Right lung (tissue), 5 donors: ENCODE results near the gene ZBTB7C. TPM values are rescaled to one million over a fixed set of nuclear protein-coding genes. Genes with fewer than 3 reads are reported as not detected.

Experiments
- DNase-seq, 2 donors: peaks; one replicate each; pipeline ENCODE4 v3.0.0-alpha.2; 2013
- polyA plus RNA-seq, 5 donors: library from polyadenylated mRNA; unstranded; fragments of 120-200 nt; gene quantifications; one replicate each; pipeline versions ENCODE4 v1.2.1 to v1.2.3, GENCODE V29; 2013; ENCODE audit warnings: inconsistent platforms in 1 of 5, low replicate concordance in 1 of 5; ENCODE audit not compliant: insufficient read length in 5 of 5, insufficient read depth in 1 of 5

The ZBTB7C gene
- polyA plus RNA-seq, 5 donors, result 1.7 to 3.5 (median 2.2) TPM

DNA sequence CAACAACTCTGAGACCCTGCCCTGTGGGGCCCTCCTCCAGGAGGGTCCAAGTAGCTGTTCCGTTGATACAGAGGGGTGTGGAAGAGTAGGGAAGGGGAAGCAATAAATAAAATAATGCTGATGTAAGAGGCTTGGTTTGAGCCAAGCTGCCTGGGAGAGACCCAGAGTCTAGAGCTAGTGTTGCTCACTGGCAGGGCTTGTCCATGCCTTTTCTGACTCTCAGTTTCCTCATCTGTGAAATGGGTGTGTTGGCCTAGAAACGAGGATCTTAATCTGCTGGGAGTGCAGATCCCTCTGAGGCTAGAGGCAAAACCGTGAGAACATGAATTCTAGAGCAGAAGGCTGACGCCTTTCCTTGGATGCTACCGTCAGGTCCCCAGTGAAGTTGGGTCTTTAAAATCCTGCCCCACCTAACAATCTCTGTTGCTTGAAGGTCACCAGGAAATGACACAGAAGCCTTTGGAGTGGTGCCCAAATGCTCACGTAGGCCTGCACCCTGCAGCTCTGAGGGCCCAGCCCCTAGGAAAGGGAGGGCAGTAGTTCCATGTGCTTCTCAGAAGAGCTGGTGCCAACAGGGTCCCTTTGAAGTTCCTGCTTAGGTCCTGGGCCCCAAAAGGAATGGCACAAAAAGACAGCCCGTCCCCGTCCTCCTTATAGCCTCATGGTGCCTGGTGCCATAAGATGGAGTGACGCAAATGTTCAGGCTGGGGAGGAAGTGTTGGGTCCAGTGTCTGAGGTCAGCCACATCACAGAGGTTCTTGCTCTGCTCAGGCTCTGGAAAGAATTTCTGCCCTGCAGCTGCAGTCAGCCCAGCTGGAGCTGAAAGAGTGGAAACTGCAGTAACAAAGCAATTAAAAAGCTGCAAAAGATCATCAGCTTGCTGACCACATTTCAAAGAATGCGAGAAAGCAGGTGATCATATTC lies 405.5 kb downstream of the ZBTB7C start:
- DNase-seq, result no peak

DNA sequence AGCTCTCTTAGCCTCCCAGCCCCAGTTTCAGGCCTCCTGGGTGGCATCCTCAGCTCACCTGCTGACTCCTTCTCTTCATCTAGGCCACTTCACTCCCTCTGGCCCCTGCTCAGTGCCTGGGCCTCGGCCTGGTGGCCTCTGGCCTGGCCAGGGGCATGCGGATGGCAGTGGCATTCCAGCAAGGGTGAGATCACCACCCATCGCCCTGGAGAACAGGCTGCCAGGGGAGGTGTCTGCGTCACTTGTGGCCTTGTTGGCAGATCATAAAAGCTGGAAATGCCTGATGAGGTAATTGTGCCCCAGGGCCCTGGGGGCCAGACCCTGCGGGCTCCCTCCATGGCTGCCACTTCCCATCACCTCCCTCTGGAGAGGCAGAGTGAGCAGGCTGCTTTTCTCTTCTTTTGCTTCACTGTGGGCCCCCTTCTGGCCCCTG lies 406.2 kb downstream of the ZBTB7C start:
- no peak for DNase-seq

DNA sequence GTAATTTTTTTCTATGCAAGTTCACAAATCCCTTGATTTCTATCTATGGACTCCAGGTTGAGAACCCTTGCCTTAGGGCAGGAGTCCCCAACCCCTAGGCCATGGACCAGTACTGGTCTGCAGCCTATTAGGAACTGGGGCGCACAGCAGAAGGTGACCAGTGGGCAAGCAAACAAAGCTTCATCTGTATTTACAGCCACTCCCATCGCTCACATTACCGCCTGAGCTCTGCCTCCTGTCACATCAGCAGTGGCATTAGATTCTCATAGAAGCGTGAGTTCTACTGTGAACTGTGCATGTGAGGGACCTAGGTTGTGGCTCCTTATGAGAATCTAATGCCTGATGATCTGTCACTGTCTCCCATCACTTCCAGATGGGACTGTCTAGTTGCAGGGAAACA lies 408.5 kb downstream of the ZBTB7C start:
- DNase-seq, result no peak

DNA sequence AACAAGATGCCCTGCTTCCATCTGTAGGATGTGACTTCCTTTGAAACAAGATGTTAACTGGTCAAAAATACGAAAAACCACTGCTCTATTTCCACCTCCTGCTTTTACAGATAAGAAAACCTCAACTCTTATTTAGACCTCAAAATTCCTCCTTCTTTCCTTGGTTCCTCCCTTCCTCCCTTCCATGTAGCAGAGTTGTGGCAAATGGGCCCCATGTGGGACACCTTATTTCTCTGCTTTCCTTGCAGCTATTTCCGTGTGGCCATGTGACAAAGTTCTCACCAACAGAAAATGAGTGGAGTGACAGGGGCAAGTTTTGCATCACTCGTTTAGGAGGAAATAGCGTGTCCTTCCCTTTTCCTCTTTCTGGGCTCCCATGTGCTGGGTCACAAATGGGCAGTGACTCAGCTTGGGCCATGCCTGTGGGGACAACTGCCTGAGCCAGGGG lies 409.4 kb downstream of the ZBTB7C start:
- DNase-seq, result no peak

DNA sequence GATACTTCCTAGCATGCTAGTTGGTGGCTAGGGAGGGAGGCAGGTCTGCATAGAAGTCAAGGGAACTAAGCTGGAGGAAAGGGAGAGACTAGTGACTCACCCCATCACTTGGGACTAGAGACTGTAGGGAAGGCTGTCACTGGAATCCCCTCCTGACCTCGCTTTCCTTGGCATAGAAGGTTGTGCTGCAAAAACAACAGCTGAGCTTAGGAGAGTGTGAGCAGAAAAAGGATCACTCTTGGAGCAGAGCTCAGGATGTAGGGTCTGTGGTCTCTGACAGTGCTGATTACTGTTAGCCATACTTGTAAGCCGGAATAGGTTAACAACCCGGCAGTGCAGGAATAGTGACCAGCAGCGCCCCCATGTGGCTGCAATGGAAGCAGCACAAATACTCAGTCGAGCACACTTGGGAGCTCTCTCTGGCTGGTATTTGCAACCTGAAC lies 411.8 kb downstream of the ZBTB7C start:
- DNase-seq, result no peak

DNA sequence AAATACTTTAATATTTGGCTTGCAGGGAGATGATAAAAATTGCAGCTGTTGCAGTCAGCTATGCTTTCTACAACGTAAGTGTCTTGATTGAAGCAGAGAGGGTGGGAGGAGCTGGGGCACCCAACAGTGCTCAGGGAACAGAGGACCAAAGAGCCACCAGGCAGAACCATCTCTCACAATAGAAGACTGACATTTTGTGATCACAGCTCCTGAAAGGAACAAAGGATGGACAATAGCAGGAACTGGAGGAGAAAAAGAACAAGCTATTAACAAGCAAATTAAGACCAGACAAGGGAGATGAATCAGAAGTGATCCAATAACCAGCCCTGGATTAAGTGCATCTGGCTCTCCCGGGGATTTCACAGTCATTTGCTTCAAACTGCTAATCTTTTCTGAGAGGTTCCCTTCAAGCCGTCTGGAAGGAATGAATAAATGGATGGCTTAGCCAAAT lies 413.1 kb downstream of the ZBTB7C start:
- no peak for DNase-seq

DNA sequence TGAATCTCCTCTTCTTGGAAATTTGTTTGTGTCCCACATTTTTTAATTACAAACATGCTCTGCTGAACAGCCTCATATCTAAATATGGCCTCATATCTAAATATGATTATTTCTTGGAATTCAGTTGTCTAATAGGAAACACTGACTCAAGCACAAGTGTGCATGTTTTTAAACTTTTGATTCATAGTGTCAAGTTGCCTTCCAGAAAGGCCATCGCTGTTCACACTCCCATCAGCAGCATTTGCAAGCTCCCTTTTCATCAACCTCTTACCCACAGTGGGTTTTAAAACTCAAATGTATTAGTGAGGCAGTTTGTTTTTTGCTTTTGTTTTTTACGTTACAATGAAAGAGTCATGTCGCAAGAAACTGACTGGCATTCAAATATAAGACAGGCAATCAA lies 413.5 kb downstream of the ZBTB7C start:
- no peak for DNase-seq

DNA sequence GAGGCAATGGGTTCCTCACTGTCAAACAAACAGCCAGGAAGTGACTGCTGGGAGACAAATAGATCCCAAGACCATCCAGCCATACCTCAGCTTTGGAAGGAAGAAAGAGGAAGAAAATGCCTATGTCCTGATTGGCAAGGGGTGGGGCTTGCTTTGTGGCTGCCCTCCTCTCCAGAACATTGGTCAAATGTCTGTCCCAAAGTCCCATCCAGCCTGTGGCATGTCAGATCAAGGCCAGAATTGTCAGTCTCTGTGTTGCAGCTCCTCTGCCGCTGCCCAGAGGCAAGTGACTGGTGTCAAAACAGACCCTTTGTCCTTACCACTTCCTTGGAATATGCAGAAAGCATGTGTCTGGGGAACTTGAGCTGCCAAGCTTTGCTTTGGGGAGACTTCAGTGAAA lies 415.8 kb downstream of the ZBTB7C start:
- DNase-seq, result no peak

DNA sequence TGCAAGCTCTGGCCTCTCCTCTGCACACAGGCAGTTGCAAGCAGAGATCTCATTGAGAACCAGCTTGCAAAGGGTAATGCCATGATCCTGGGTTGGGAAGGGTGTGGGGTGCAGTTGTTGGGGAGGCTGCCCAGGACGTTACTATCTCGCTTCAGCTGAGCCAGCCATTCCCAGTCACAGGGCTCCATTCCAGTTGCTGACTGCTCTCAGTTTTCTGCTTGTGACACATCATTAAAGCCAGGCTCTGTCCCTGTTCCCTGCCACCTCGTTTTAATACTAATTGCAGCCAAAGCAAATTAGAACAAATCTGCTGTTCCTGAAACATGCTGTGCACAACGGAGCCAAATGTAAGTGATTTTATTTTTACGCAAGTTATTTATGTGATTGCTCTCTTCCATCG lies 416.2 kb downstream of the ZBTB7C start:
- DNase-seq, result no peak

DNA sequence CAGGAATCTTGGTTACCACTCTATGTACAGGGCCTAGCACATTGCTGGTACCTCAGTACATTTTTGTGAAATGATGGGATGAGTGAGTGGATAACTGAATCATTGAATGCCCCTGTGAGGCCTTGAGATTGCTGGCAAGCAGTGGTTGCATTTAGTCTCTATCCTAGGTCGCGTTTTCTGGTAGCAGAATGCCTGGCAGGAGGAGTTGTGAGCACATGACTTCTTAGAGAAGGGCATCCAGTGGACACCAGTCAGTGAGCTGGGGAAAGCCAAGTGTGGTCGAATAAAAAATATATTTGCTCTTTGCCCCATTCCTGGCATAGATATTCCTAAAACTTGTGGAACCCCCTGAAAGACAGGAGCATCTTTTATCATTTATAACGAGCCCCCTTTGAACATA lies 416.9 kb downstream of the ZBTB7C start:
- DNase-seq, result no peak

DNA sequence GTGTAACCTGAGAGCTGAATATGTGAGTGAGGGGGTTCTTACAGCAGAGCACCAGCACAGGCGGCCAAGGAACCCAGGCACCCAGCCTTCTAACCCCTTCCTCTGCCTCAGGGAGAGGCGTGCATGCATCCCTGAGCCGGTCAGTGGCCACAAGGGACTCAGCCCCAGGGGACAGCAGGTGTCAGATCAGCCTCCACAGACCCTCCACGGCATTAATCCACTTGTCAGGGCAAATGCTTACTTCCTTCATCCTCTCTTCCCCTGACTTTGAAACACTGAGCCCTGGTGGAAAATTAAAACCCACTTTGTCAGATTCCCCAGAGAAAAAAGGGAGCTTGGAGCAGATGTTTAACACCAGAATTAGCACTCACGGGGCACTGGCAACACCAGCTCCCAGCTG lies 418.2 kb downstream of the ZBTB7C start:
- DNase-seq, result no peak

DNA sequence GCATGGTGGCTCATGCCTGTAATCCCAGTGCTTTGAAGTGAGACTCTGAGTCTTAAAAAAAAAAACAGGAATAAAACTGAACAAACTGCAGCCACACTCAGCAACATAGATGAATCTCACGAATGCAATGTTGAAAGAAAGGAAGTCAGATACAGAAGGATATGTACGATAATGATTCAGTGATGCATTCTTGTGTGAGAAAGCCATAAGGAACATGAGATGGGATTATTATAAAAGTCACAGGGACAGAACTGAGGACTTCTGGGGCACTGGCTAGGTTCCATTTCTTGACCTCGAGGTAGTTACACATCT lies 421.8 kb downstream of the ZBTB7C start:
- no peak for DNase-seq

DNA sequence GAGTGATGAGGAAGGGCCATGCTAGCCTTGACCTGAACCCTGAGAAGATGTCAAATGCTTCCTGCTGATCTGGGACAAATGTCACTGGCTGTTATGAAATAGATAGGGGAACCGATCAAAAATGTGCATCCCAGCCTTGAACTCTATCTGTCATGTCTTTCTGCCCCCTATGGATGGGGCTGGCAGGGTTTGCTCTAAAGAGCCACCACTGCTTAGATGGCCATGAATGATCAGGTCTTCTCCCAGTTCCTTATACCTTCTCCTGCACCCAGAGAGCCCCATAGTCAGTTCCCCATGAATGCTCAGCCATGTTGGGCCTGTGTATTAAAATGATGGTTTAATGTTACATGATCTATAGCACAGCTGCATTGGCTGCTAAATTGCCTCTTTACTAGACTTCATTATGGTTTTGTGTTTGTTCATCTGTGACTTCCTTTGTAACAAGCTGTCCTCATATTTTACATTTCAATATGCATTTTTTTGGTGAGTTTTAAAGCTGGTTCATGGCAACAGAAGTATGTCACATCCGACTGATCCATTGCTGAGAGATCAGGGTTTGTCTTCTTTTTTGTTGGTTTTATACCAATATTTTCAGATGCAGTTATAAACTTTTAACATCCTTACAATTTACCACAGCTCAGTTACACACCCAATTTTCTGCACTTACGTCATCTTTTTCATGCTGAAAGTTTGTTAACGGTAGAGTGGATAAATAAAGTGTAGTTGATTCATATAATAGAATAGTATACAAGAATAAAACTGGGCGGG lies 422.4 kb downstream of the ZBTB7C start:
- no peak for DNase-seq

DNA sequence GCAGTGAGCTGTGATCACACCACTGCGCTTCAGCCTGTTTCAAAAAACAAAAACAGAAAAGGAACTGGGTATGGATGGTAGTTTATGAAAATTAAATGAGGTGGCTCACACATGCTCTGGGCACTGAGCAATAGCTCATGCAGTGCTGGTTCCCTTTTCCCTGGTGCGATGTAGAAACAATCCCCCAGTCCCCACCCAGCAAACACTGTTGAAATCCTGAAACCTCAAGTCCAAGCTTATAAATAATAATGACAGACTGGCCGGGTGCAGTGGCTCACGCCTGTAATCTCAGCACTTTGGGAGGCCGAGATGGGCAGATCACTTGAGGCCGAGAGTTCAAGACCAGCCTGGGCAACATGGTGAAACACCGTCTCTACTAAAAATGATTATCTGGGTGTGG lies 423.3 kb downstream of the ZBTB7C start:
- no peak for DNase-seq

DNA sequence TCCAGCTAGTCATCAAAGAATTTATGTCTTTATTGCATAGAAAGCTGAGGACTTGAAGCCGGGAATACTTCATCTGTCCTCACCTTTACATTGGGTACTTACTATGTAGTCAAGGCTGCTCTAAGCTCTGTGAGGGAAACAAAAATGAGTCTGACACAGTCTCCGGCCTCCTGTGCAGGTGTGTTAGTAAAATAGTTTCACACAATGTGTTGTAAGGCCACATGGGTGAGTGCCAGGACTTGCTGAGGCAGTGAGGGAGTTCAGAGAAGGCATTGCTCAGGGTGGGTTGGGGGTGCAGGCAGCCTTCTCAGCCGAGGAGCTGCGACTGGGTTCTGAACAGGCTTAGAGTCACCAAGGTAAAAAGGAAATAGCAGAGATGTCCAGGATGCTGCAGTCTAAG lies 424.2 kb downstream of the ZBTB7C start:
- DNase-seq, result no peak

DNA sequence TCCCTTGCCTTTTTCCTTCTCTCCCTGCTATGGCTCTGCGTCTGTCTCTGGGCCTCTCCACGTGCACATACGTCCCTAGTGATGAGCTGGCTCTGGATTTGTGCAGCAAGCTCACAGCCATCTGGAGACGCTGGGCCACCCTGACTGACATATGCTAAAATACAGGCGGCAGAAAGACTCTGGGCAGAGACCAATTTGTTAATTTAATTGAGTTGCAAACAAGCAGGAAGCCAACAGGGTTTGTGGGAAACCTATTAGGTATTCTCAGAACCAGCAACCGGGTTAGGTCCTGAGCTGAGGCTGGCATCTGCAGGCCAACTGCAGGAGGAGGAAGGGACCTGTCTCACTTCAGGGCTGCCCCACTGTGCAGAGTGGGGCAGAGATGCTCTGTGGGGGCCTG lies 425.2 kb downstream of the ZBTB7C start:
- no peak for DNase-seq

DNA sequence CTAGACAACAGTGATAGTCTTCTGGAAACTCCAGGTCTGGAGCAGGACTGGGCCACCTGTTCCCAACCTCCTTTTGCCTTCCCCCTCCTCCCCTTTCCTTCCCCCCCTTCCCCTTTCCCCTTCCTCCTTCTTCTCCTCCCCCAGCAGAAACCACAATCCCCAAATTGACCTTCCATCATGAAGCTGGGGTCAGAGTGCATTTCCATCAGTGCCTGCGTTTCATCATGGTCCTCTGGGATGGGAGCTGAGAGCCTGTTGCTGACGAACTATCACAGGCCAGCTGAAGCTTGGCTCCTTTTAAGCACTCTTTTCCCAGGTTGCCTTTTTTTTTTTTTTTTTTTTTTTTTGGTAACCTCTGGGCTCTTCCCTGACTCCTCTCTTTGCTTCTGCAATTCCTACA lies 426.1 kb downstream of the ZBTB7C start:
- no peak for DNase-seq

DNA sequence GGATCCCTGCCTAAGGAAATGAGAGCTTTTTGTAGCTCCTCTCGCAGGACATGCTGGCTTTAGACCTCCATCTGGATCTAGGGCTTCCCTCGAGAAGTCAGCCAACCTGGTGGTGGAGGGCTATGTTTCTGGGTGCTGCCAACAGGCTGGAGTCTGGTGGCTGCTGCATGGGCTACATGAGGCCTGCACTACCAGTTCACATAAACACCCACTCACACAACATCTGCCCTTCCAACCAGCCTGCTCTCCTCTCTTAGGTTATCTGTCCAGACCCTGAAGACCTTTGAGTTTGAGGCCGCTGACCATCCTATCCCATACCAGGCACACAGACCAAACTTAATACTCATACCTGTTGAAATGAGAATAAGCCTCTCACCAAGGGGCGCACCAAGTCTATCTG lies 427.4 kb downstream of the ZBTB7C start:
- DNase-seq, result no peak

DNA sequence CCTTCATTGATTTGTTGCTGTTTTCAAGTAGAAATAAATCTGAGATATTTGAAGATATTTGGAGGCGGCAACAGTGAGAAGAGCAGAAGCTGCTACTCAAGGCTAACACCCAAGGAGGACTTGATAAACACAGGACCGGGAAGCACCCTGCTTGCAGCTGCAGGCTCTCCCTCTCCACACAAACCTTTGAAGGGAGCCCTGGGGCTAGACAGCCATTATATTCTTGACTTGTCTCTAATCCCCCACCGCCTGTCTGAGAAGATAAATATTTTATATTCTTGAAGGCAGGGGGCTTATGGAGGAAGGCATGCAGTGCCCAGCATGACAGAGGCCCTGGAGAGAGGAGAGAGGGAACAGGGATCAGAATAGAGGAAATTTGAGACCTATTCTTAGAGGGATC lies 427.9 kb downstream of the ZBTB7C start:
- DNase-seq, result no peak

DNA sequence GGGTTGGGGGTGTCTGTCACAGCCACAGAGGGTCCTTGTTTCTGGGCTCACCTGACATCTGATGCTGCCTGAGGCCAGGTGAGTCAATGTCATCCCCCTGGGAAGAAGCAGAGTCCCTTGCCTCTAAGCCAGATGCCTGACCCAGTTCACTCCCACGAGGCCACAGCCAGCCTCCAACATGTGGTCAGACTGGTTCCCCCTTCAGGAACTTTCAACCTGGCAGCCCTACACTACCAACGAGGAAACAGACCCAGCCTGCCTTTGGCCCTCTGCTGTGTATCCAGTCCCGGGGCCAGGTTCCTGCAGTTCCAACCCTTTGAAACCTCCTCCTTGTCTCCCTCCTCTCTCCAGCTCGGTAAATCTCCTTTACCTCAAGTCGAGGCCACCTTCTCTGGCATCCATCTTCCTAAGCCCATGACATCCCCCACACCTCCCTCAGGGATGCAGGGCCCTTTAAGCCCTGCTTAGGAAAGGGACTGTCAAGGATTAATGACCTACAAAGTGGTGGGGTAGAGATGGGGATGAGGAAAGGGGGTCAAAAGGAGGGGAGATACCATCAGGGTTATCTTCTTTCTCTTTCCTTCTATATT lies 429.5 kb downstream of the ZBTB7C start:
- DNase-seq, result no peak

DNA sequence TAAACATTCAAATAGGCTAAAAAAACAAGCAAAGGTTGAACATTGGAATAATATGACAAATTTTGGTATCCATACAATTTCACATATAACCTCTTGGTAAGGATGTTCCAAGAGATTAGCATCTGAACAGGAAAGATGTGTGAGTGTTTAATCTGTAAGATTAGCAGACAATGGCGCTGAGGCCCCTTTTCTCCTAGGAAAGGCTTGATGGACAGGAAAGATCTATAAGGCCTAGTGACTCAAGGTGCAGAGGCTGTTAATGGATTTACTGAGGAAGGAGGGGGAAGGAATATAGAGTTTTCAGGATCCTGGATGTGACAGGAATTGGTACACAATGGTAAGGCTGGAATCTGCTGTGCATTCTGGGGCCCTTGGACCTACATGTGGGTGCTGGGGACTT lies 430.6 kb downstream of the ZBTB7C start:
- DNase-seq, result no peak

DNA sequence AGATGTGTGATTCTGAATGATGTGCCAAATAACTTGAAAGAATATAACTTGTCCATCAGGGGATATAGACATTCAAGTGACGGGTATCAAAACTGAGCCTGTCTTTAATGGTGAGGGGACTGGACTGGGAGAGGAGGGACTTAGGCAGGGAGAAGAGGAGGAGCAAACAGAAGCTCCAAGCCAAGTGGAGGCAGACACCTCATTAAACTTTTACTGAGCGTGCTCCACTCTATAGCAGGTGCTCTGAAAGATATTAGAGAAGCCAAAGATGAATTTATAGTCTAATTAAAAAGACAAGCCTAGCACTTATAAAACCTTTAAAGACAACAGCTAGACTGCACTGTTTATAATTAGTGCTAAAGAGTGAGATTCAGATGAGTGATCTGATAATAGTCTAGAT lies 431.0 kb downstream of the ZBTB7C start:
- DNase-seq, result no peak
